Astrocyte (in vitro differentiated cells and primary cell): ENCODE results near the gene CWH43. TPM values are rescaled to one million over a fixed set of nuclear protein-coding genes. Genes with fewer than 3 reads are reported as not detected.

Experiments
- DNase-seq: peaks from one replicate; pipeline ENCODE4 v3.0.0-alpha.2; 2010; ENCODE audit warnings: low read depth
- FAIRE-seq: peaks from 2 replicates; lab custom pipeline; 2011; peaks lifted over from hg19 to GRCh38; lab: Jason Lieb, UNC
- H2AFZ ChIP-seq: 2 replicates; pipeline ENCODE4 v1.6.0; 2012; ENCODE audit warnings: low read depth, low read length, inconsistent platforms
- H3K27ac ChIP-seq: 2 replicates; pipeline ENCODE4 v1.5.1; 2011; ENCODE audit warnings: low read depth, low read length, inconsistent platforms
- H3K27me3 ChIP-seq: 2 replicates; pipeline ENCODE4 v1.6.0; 2011; ENCODE audit warnings: low read length, inconsistent platforms; ENCODE audit not compliant: insufficient read depth
- H3K36me3 ChIP-seq: 2 replicates; pipeline ENCODE4 v1.5.1; 2011; ENCODE audit warnings: low read length, inconsistent platforms; ENCODE audit not compliant: insufficient read depth
- H3K4me1 ChIP-seq: 2 replicates; pipeline ENCODE4 v1.5.1; 2011; ENCODE audit warnings: low read length, inconsistent platforms; ENCODE audit not compliant: insufficient read depth
- H3K4me2 ChIP-seq: 2 replicates; pipeline ENCODE4 v1.6.0; 2012; ENCODE audit warnings: low read length, inconsistent platforms
- H3K4me3 ChIP-seq: 2 replicates; pipeline ENCODE4 v1.5.1; 2011; ENCODE audit warnings: low read depth, mild to moderate bottlenecking, low read length, inconsistent platforms; ENCODE audit not compliant: insufficient read depth
- H3K79me2 ChIP-seq: 2 replicates; pipeline ENCODE4 v1.6.0; 2012; ENCODE audit warnings: mild to moderate bottlenecking, low read length, inconsistent platforms; ENCODE audit not compliant: insufficient read depth
- H3K9ac ChIP-seq: 2 replicates; pipeline ENCODE4 v1.6.0; 2012; ENCODE audit warnings: mild to moderate bottlenecking, low read length, inconsistent platforms
- H3K9me3 ChIP-seq: 2 replicates; pipeline ENCODE4 v1.5.1; 2012; ENCODE audit warnings: low read depth, mild to moderate bottlenecking, low read length, inconsistent platforms; ENCODE audit not compliant: insufficient read depth
- H4K20me1 ChIP-seq: 2 replicates; pipeline ENCODE4 v1.6.0; 2012; ENCODE audit warnings: low read length, inconsistent platforms; ENCODE audit not compliant: insufficient read depth
- H3K27ac Mint-ChIP-seq: one replicate; pipeline ENCODE4 v1.8.0; 2021; ENCODE audit warnings: mild to moderate bottlenecking, mixed read lengths; ENCODE audit not compliant: unreplicated experiment
- H3K27me3 Mint-ChIP-seq: one replicate; pipeline ENCODE4 v1.8.0; 2021; ENCODE audit warnings: low read depth, mixed read lengths; ENCODE audit not compliant: unreplicated experiment
- H3K36me3 Mint-ChIP-seq: one replicate; pipeline ENCODE4 v1.8.0; 2021; ENCODE audit warnings: low read depth, mixed read lengths; ENCODE audit not compliant: unreplicated experiment
- H3K4me1 Mint-ChIP-seq: one replicate; pipeline ENCODE4 v1.8.0; 2021; ENCODE audit warnings: low read depth, mixed read lengths; ENCODE audit not compliant: unreplicated experiment
- H3K4me3 Mint-ChIP-seq: one replicate; pipeline ENCODE4 v1.8.0; 2021; ENCODE audit warnings: mild to moderate bottlenecking, moderate library complexity, mixed read lengths; ENCODE audit not compliant: unreplicated experiment
- H3K9me3 Mint-ChIP-seq: one replicate; pipeline ENCODE4 v1.8.0; 2021; ENCODE audit warnings: mild to moderate bottlenecking, mixed read lengths; ENCODE audit not compliant: unreplicated experiment
- EZH2 ChIP-seq: IDR thresholded peaks from 2 replicates; pipeline ENCODE4 v1.6.1; 2012; ENCODE audit warnings: mild to moderate bottlenecking, low read length, inconsistent platforms; ENCODE audit not compliant: insufficient read depth
- total RNA-seq: library from RNA; stranded (reverse); gene quantifications from 2 replicates; pipeline ENCODE4 v1.2.1, GENCODE V29; 2021
- TF ChIP-seq, protein P1 (sequence below): IDR thresholded peaks from 2 replicates; pipeline ENCODE4 v1.5.1; 2011; ENCODE audit warnings: low read depth, mild to moderate bottlenecking, inconsistent platforms, low read length, moderate library complexity; ENCODE audit not compliant: insufficient read depth

Gene CWH43
- total RNA-seq, 1 donor from 2014 or later, result not detected

DNA sequence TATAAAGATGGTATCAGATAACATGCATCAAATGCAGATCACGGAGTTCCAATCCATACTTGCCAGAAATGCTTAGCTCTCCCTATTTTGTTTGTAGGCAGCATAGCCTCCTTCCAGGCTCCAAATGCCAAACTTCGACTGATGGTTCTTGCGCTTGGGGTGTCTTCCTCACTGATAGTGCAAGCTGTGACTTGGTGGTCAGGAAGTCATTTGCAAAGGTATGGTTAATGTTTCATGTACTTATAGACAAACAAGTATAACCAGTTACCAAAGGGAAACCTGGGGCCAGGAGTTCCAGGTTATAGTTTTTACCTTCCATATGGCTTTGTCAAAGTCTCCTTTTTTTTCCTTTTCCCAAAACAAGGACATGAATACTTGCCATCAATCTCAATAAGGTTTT is 5.3 kb downstream of the CWH43 start:
- Mint-ChIP-seq H3K36me3 (peaks cover 2% of the 10 kb centered on the region), H3K4me3 (no peak overlapping the region), H3K27ac (no peak overlapping the region), H3K27me3 (peaks cover 69% of the 10 kb centered on the region), H3K4me1 (no peaks in the 10 kb centered on the region), H3K9me3 (peaks cover 3% of the 10 kb centered on the region)
- Histone ChIP-seq H3K4me2 (no peak overlapping the region), H3K4me3 (no peak overlapping the region), H3K27ac (no peak overlapping the region), H4K20me1 (no peaks in the 10 kb centered on the region), H3K9ac (no peak overlapping the region), H3K36me3 (no peaks in the 10 kb centered on the region), H3K79me2 (no peaks in the 10 kb centered on the region), H3K27me3 (peaks cover 13% of the 10 kb centered on the region), H2AFZ (no peak overlapping the region), H3K9me3 (peaks cover 3% of the 10 kb centered on the region), H3K4me1 (no peaks in the 10 kb centered on the region)
- DNase-seq (no peak), FAIRE-seq (no peak)
- TF ChIP-seq EZH2, result no peak
- TF ChIP-seq, protein P1, sequence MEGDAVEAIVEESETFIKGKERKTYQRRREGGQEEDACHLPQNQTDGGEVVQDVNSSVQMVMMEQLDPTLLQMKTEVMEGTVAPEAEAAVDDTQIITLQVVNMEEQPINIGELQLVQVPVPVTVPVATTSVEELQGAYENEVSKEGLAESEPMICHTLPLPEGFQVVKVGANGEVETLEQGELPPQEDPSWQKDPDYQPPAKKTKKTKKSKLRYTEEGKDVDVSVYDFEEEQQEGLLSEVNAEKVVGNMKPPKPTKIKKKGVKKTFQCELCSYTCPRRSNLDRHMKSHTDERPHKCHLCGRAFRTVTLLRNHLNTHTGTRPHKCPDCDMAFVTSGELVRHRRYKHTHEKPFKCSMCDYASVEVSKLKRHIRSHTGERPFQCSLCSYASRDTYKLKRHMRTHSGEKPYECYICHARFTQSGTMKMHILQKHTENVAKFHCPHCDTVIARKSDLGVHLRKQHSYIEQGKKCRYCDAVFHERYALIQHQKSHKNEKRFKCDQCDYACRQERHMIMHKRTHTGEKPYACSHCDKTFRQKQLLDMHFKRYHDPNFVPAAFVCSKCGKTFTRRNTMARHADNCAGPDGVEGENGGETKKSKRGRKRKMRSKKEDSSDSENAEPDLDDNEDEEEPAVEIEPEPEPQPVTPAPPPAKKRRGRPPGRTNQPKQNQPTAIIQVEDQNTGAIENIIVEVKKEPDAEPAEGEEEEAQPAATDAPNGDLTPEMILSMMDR, result no peak

DNA sequence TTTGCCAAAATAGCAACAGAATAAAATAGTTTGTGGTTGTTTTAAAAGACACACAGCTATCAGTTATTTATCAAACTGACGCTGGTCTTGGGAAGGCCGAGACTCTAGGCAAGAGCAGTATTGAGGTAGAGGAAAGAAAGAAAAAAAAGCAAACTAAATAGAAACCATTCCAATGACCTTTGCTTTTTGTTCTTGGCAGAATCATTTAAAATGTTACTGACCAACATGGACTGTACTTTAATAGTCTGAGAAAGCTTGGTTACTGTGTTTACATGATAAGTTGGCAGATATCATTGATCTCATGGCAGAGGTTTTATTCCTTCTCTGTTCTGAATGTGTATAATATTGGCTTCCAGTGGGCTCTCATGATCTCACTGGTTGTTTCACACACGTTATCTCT is 11.9 kb downstream of the CWH43 start:
- H3K4me3 Mint-ChIP-seq, result no peak overlapping the region
- H3K4me1 Mint-ChIP-seq, result no peaks in the 10 kb centered on the region
- H3K27me3 Mint-ChIP-seq, result peaks cover 32% of the 10 kb centered on the region
- Histone ChIP-seq H3K79me2 (no peaks in the 10 kb centered on the region), H3K4me3 (no peak overlapping the region), H3K27me3 (peaks cover 4% of the 10 kb centered on the region), H2AFZ (no peak overlapping the region), H4K20me1 (no peaks in the 10 kb centered on the region), H3K27ac (no peak overlapping the region), H3K9me3 (no peaks in the 10 kb centered on the region), H3K4me1 (no peaks in the 10 kb centered on the region), H3K4me2 (no peak overlapping the region), H3K36me3 (no peaks in the 10 kb centered on the region), H3K9ac (no peak overlapping the region)
- H3K36me3 Mint-ChIP-seq, result no peaks in the 10 kb centered on the region
- no peak overlapping the region for H3K27ac Mint-ChIP-seq
- H3K9me3 Mint-ChIP-seq, result peaks cover 3% of the 10 kb centered on the region
- no peak for DNase-seq
- FAIRE-seq, result no peak
- no peak for TF ChIP-seq EZH2
- TF ChIP-seq, protein P1, result no peak

DNA sequence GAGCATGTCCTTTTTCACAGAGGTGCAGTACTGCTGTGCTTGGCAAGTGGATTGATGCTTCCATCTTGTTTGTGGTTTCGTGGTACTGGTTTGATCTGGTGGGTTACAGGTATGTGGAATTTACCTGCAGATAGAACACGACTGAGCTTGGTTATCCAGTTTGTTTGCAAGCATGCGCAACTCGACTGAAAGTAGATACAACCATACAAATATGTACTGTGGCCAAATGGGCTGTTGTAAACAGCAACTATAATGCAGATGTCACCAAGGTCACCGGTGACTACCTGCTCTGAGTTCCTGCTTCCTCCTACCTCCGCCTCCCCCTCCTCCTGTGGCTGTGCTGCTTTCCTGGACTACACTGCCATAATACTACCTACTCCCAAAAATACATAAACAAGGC is 12.4 kb downstream of the CWH43 start:
- Histone ChIP-seq H3K79me2 (no peaks in the 10 kb centered on the region), H3K4me3 (no peak overlapping the region), H3K36me3 (no peaks in the 10 kb centered on the region), H4K20me1 (no peaks in the 10 kb centered on the region), H3K27ac (no peak overlapping the region), H3K4me2 (no peak overlapping the region), H2AFZ (no peak overlapping the region), H3K9ac (no peak overlapping the region), H3K4me1 (no peaks in the 10 kb centered on the region), H3K27me3 (peaks cover 5% of the 10 kb centered on the region), H3K9me3 (no peaks in the 10 kb centered on the region)
- FAIRE-seq (no peak), DNase-seq (no peak)
- H3K4me3 Mint-ChIP-seq, result no peak overlapping the region
- no peaks in the 10 kb centered on the region for H3K4me1 Mint-ChIP-seq
- H3K36me3 Mint-ChIP-seq, result no peaks in the 10 kb centered on the region
- H3K27ac Mint-ChIP-seq, result no peak overlapping the region
- TF ChIP-seq, protein P1, result no peak
- TF ChIP-seq EZH2, result no peak
- peaks cover 28% of the 10 kb centered on the region for H3K27me3 Mint-ChIP-seq
- peaks cover 3% of the 10 kb centered on the region for H3K9me3 Mint-ChIP-seq
